DOHH2 (cell line): ENCODE measurements around the gene PRKCE.
A peak's percentile ranks its signal among the peaks of the same experiment; 100 is the strongest.

Experiments used
- H3F3A ChIP-seq: fragments of 200-600 bp; sonication (generic), shearing (Covaris generic); 2 replicates; pipeline ENCODE4 v1.6.0; 2016; ENCODE audit warnings: antibody characterized with exemption, mild to moderate bottlenecking; ENCODE audit not compliant: control insufficient read depth, insufficient read depth
- H3K27ac ChIP-seq: fragments of 200-600 bp; sonication (generic); 2 replicates; pipeline ENCODE4 v1.5.1; 2014; ENCODE audit warnings: low read depth, mild to moderate bottlenecking, low read length, moderate library complexity
- H3K27me3 ChIP-seq: fragments of 200-600 bp; sonication (generic); 2 replicates; pipeline ENCODE4 v1.6.1; 2014; ENCODE audit warnings: mild to moderate bottlenecking, low read length, mixed read lengths; ENCODE audit not compliant: control insufficient read depth
- H3K36me3 ChIP-seq: fragments of 200-600 bp; sonication (generic); 2 replicates; pipeline ENCODE4 v1.6.1; 2014; ENCODE audit warnings: mild to moderate bottlenecking, low read length, moderate library complexity, mixed read lengths; ENCODE audit not compliant: control insufficient read depth
- H3K4me1 ChIP-seq: fragments of 200-600 bp; sonication (generic); 2 replicates; pipeline ENCODE4 v1.6.1; 2014; ENCODE audit warnings: mild to moderate bottlenecking, low read length, mixed read lengths; ENCODE audit not compliant: control insufficient read depth
- H3K4me2 ChIP-seq: fragments of 200-600 bp; sonication (generic); 2 replicates; pipeline ENCODE4 v1.6.0; 2014; ENCODE audit warnings: mild to moderate bottlenecking, low read length, moderate library complexity
- H3K4me3 ChIP-seq: fragments of 200-600 bp; sonication (generic); 2 replicates; pipeline ENCODE4 v1.5.1; 2014; ENCODE audit warnings: mild to moderate bottlenecking, low read length, mixed read lengths
- H3K79me2 ChIP-seq: fragments of 200-600 bp; sonication (generic); 2 replicates; pipeline ENCODE4 v1.6.1; 2014; ENCODE audit warnings: mild to moderate bottlenecking, low read length, mixed read lengths; ENCODE audit not compliant: control insufficient read depth
- H3K9me2 ChIP-seq: fragments of 200-600 bp; sonication (generic); replicated peaks from 2 replicates; pipeline ENCODE4 v1.6.1; 2014; ENCODE audit warnings: mild to moderate bottlenecking, low read length, mixed read lengths; ENCODE audit not compliant: control insufficient read depth
- H3K9me3 ChIP-seq: fragments of 200-600 bp; sonication (generic); 2 replicates; pipeline ENCODE4 v1.6.1; 2014; ENCODE audit warnings: antibody characterized with exemption, low read length, mixed read lengths; ENCODE audit not compliant: control insufficient read depth, insufficient read depth
- H4K20me1 ChIP-seq: fragments of 200-600 bp; sonication (generic); 2 replicates; pipeline ENCODE4 v1.6.0; 2014; ENCODE audit warnings: low read depth, mild to moderate bottlenecking, antibody characterized with exemption, low read length, moderate library complexity; ENCODE audit not compliant: control insufficient read depth, insufficient read depth
- CTCF ChIP-seq: fragments of 200-600 bp; sonication (generic); IDR thresholded peaks from one replicate; pipeline ENCODE4 v1.5.1; 2014; ENCODE audit warnings: antibody characterized with exemption, mild to moderate bottlenecking, low read depth, low read length; ENCODE audit not compliant: poor library complexity, severe bottlenecking
- EZH2phosphoT487 ChIP-seq: fragments of 200-600 bp; sonication (generic); IDR thresholded peaks from 2 replicates; pipeline ENCODE4 v1.6.1; 2017; ENCODE audit warnings: borderline replicate concordance, mild to moderate bottlenecking, antibody characterized with exemption, low read length, moderate library complexity, mixed read lengths

PRKCE gene

GRCh38 chr2:45833968-45834344, 182.5 kb downstream of the PRKCE start:
- TF ChIP-seq EZH2phosphoT487: no peak
- peak; percentile 17 for TF ChIP-seq CTCF
- no peaks in the 10 kb centered on the region for H3K36me3 ChIP-seq
- peak overlapping the region; percentile 63 for H3K4me3 ChIP-seq
- H3K27me3 ChIP-seq: no peaks in the 10 kb centered on the region
- no peaks in the 10 kb centered on the region for H4K20me1 ChIP-seq
- peaks cover 56% of the 10 kb centered on the region for H3K4me1 ChIP-seq
- H3K4me2 ChIP-seq: peak overlapping the region; percentile 73
- peaks cover 12% of the 10 kb centered on the region for H3K9me3 ChIP-seq
- peak overlapping the region; percentile 85 for H3K27ac ChIP-seq
- no peaks in the 10 kb centered on the region for H3K9me2 ChIP-seq
- H3F3A ChIP-seq: peaks cover 7% of the 10 kb centered on the region; the same call in 1 of the 2 replicates
- H3K79me2 ChIP-seq: no peaks in the 10 kb centered on the region

GRCh38 chr2:45834372-45834771, 182.9 kb downstream of the PRKCE start:
- Histone ChIP-seq H3K9me3 (peaks cover 12% of the 10 kb centered on the region), H3K27ac (peak overlapping the region; percentile 85), H3K79me2 (no peaks in the 10 kb centered on the region), H3K27me3 (no peaks in the 10 kb centered on the region), H3K4me3 (peak overlapping the region; percentile 63), H3K4me1 (peaks cover 56% of the 10 kb centered on the region), H3F3A (peaks cover 7% of the 10 kb centered on the region; the same call in 1 of the 2 replicates), H3K9me2 (no peaks in the 10 kb centered on the region), H4K20me1 (no peaks in the 10 kb centered on the region), H3K4me2 (peak overlapping the region; percentile 73), H3K36me3 (no peaks in the 10 kb centered on the region)
- TF ChIP-seq CTCF: no peak
- TF ChIP-seq EZH2phosphoT487: no peak

- Histone ChIP-seq H3K4me3 (peak overlapping the region; percentile 63), H3K27me3 (no peaks in the 10 kb centered on the region), H3K9me3 (peaks cover 12% of the 10 kb centered on the region), H3K9me2 (no peaks in the 10 kb centered on the region), H4K20me1 (no peaks in the 10 kb centered on the region), H3F3A (peaks cover 7% of the 10 kb centered on the region; the same call in 1 of the 2 replicates), H3K27ac (peak overlapping the region; percentile 85), H3K4me2 (peak overlapping the region; percentile 73), H3K36me3 (no peaks in the 10 kb centered on the region), H3K4me1 (peaks cover 56% of the 10 kb centered on the region), H3K79me2 (no peaks in the 10 kb centered on the region)
- TF ChIP-seq EZH2phosphoT487 (no peak), CTCF (no peak)
Observed at GRCh38 chr2:45834858-45835257, 183.4 kb downstream of the PRKCE start.
